ENCODE measurements around the gene ANKRD11. TPM values are rescaled to one million over a fixed set of nuclear protein-coding genes. Genes with fewer than 3 reads are reported as not detected.
A peak's percentile ranks its signal among the peaks of the same experiment; 100 is the strongest.
"Not testable (repeated sequence)": the region's sequence is repeated elsewhere in the genome, so short reads cannot be mapped to it uniquely, and the experiment has no call there.

The ANKRD11 gene
- total RNA-seq, 1 donor from 2014 or later, result 58.1 TPM

DNA sequence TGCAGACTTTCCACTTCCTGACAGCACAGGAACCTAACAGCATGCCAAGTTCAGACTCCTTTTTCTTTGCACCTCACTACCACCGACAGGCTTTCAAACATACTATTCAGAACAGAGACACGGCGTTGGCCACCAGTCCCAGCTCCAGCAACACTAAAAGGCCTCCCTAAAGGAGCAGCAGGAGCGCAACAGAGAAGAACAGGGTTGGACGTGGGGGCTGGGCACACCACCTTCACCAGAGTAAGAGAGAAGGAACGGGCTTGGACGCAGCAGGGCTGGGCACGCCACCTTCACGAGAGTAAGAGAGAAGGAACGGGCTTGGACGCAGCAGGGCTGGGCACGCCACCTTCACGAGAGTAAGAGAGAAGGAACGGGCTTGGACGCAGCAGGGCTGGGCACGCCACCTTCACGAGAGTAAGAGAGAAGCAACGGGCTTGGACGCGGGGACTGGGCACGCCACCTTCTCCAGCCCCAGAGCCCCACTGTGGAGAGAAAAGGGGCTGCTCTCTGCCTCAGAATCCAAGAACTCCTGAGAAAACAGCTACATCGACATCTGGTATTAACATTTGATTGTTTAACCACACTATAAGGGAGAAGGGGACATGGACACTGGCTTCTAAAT, 56.9 kb downstream of the ANKRD11 start:
- DNase-seq (ENCODE audit: low read depth, low spot score), result not testable (repeated sequence)

DNA sequence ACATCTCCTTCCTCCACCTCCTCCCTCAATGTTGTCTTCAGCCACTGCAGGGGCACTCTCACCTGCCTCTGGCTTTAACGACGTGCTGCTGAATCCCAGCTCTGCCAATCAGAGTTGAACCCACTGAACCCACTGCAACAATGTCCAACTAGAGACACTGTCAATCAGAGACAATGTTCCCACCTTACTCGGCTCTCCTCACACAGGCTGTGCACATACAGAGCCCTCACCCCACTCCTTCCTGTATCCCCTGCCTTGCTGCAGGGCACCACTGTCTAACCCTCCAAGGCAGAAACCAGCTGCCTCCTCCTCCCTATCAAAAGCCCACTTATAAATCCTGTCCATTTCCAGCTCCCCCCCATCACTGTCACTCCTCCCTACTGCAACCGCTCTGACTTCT, 58.7 kb downstream of the ANKRD11 start:
- DNase-seq (ENCODE audit: low read depth, low spot score), result no peak

DNA sequence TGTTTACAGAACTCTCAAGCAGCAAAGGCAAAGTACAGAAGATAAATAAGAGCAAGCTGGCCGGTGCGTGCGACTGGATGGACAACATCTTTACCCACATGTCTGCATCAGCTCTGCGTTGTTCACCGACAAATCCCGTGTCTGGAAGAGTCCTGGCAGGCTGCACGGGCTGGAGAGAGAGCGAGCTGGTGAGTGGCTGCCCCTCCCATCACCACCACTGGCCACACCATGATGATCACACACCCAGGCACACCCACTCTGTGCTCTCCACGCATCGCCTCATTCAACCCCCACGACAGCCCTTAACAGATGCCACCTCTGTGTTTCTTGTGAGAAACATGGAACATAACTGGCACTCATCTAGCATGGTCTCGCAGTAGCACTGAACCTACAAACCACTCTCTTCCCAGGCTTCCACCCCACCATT, 59.2 kb downstream of the ANKRD11 start:
- no peak for DNase-seq (ENCODE audit: low read depth, low spot score)

DNA sequence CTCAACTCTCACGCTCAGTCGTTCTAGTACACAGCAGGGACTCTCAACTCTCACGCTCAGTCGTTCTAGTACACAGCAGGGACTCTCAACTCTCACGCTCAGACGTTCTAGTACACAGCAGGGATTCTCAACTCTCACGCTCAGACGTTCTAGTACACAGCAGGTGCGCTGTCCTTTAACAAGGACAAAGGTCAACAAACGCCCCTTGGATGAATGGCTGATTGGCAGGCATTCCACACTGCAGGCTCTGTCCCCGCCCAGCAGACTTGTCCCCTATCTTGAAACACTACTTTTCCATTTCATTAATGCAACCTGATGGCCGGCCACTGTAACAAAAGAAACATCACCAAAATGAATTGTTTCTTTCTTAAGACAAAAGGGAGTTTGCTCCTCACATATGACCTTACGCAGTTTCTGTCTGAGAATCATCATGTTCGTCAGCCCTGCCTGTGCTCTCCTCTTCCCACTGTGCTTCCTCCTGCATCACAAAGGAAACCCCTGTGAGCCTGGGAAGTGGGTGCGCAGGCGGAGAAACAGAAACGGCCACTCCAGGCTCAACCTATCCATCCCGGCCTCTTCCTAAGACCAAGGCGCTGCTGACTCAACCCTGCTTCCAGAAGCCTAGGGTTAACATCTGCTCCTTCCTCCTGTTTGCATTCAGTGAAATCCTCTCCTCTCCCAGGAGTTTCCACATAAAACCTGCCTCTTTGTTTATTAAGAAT, 59.8 kb downstream of the ANKRD11 start:
- DNase-seq (ENCODE audit: low read depth, low spot score), result no peak

DNA sequence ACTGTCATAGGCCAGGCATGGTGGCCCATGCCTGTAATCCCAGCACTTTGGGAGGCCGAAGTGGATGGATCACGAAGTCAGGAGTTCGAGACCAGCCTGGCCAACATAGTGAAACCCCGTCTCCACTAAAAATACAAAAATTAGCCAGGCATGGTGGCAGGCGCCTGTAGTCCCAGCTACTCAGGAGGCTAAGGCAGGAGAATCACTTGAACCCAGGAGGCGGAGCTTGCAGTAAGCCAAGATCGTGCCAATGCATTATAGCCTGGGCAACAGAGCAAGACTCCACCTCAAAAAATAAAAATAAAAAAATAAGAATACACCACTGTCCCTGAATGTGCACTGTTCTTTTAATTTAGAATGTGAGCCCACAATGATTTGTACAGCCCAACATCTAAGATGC, 61.8 kb downstream of the ANKRD11 start:
- DNase-seq (ENCODE audit: low read depth, low spot score), result not testable (repeated sequence)

DNA sequence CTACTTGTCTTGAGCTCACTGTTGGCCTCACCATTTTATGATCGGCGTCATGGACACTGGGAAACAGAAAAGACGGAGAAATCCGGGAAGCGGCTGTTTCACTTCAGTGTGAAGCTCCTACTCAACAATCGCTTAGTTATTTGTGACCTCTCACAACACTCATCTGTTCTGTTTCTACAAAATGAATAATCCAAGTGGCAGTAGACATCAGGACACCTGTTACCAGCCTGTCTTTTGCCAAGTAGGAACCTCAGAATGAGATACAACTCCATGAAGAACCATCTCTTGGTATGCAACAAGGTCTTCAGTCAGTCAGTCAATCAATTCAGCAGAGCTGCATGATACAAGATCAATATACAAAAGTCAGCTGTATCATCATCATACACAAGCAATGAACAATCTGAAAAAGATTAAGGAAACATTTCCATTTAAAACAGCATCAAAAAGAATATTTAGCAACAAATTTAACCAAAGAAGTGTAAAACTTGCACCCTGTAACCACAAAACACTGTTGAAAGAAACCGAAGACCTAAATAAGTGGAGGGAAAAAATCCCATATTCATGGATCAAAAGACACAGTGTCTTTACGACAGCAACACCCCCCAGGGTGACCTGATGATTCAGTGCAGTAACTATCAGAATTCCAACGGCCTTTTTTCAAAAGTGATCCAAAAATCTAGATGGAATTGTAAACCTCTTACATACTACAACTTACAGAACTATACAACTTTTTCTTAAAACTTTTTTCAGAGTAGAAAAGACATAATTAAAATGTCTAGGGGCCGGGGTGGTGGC, 63.4 kb downstream of the ANKRD11 start:
- no peak for DNase-seq (ENCODE audit: low read depth, low spot score)

DNA sequence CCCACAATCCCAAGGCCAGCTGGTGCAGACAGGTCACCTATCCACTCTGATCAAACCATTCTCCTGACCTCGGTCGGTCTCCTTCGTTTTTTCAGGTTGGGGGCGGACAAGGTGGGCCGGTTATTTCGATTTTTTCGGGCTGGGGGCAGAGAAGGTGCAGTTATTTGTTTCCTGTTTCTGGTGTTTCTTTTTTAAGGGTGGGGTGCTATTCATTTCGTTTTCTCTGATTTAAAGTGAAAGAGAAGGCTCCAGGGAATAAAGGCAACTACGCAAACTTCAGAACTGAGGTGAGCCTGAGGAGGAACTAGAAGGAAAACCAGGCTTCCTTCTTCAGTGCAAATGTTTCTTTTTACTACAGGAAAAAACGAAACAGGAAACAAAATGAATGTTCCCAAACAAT, 64.8 kb downstream of the ANKRD11 start:
- no peak for DNase-seq (ENCODE audit: low read depth, low spot score)

DNA sequence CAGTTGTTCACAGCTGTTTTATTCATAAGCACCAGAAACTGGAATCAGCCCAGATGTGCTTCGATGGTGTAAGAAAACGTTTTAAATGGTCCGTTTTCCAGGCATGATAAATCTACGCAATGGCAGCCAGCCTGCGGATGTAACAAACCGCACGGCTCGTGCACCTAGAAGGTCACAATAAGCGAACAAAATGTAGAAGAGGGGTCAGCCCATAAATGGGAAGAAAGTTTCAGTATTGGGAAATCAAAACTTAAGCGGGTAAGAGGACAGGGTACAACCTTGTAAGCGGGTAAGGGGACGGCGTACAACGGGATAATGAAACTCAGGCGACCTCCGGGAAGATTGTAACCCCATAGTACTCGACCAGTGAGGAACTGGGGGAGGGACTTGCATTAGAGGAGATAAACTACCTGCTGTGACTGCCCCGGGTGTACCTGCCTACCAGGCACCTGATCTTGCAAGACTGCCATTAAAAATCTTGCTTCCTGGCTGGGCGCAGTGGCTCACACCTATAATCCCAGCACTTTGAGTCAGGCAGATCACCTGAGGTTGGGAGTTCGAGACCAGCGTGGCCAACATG, 66.6 kb downstream of the ANKRD11 start:
- no peak for DNase-seq (ENCODE audit: low read depth, low spot score)

DNA sequence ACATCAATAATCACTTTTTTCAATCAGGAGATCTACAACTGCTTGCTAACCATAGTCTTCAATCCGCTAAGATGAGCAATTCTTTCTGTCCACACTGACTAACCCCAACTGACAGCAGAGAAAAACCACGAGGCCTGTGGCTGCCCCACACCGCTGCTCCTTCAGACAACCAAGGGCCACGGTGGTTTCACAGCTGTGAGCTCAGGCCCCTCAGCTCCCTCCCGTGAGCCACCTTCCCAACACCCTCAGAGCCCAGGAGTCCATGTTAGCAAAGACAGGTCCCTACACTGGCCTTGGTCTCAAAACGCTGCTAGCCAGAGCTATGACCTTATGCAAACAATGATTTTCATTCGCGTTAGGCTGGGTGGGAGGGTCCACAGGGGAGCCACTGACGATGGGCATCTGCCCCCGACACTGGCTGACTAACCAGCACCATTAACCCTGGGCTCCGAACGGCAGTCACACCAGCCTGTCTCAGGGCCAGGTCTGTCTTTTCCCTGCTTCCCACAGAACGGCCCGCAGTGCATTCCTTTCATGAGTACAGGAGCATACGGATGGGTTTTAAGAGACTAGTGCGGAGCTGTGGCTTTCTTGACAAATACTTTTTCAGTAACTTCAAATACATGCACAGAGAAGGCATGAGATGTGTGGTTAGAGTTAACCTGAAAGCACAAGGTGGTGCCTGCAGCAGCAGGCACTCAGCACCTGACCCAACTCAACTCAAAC, 67.3 kb downstream of the ANKRD11 start:
- no peak for DNase-seq (ENCODE audit: low read depth, low spot score)

DNA sequence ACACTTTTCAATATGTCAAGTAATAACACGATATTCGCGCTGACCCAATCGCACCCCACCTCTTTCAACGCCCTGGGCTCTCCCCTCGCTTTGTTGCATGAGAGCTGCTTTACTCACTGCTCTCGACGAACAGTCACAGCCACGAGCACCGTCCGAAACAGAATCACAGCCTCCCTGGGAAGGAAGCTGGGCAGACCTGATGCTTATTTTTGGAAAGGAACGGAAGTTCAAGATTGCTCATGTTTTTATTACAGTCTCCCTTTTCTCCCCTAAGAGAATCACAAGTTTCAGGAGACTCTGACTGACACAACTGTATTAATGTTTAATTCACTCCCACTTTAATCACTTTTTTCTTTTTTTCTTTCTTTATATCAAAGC, 67.8 kb downstream of the ANKRD11 start:
- no peak for DNase-seq (ENCODE audit: low read depth, low spot score)

DNA sequence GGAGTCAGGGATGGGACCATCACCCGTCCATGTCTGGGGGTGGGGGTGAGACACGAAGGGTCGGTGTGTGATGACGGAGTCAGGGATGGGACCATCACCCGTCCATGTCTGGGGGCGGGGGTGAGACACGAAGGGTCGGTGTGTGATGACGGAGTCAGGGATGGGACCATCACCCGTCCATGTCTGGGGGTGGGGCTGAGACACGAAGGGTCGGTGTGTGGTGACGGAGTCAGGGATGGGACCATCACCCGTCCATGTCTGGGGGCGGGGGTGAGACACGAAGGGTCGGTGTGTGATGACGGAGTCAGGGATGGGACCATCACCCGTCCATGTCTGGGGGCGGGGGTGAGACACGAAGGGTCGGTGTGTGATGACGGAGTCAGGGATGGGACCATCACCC, 69.1 kb downstream of the ANKRD11 start:
- not testable (repeated sequence) for DNase-seq (ENCODE audit: low read depth, low spot score)

DNA sequence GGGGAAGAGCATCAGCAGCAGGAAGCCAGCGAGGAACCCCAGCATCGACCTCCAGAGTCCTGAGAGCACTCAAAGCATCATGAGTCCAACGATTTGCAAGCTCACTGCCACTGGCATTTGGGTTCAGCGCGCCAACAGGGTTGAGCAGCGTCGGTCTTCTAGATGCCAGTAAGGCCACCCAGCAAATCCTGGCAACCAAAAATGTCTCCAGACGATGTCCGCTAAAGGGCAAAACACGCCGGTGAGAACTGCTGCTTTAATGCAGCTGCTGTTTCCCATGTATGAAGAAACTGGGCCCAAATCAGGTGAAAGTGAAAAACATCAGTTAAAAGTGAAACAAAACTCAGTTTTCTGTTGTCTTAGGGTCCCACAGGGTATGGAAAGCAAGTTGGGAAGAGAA, 70.2 kb downstream of the ANKRD11 start:
- DNase-seq (ENCODE audit: low read depth, low spot score), result no peak

DNA sequence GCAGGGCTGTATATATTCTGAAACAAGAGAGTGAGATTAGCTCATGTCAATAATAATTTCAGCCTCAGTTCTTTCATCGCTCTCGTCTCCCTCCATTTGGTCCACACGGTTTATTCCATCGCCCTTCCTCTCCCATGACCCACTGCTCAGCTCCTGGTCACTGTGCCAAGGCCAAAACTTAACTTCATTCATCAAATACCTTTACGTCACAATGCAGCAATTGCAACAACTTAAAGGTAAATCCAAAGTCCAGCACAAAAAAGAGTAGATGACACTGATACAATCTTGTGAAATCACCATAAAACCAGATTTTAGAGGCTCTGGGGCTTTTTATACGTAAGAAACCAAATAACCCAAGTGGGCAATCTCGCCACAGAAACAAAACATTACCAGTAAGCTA, 72.0 kb downstream of the ANKRD11 start:
- no peak for DNase-seq (ENCODE audit: low read depth, low spot score)

DNA sequence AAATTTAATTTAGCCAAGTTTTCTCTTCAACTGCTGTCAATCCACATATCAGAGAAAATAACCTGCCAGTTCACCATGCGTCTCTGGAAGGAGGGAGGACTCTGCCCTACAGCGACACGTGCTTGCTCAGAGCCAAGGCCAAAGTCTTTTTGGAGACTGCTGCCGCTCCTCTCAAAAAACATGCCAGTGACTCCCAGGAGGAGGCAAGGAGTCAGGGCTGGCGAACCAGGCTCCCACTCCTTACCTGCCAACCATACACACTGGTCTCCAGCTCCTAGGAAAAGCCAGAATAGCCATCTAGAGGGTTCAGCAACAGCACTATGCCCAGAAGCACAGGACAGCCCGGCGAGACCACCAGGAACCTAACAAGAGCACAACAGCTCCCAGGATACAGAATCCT, 73.0 kb downstream of the ANKRD11 start:
- DNase-seq (ENCODE audit: low read depth, low spot score), result no peak

DNA sequence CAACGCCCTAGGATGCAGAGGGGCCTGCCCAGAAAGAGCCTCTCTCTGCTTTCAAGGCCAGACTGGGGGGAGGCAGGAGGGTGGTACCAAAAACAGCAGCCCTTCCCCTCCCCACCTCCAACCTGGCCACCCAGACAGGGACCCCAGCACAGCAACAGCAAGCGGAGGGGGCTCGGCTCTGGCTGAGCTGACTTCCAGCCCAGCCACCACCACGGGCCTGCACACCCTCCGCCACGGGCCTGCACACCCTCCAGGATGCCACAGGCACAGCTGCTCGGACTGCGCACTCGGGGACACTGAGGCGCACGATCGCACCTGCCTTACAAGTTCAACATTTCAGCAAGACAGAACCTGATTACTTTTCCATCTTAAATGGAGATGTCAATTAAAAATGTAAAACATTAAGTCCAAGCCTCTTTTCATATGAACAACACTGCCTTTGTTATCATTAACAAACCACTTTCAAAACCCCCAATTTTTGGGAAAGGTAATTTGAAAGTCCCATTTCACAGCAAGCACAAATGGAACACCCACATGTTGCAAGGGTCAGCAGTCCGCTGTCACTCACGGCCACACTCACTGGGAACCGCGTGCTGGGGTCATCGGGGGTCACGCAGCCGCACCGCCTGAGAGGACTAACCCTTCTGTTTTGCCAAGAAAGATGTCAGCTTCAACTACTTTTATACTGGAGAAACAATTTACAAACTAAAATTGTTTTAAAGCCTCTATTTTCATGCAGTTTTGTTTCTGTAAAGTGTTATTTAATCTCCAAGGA, 76.4 kb downstream of the ANKRD11 start:
- no peak for DNase-seq (ENCODE audit: low read depth, low spot score)

DNA sequence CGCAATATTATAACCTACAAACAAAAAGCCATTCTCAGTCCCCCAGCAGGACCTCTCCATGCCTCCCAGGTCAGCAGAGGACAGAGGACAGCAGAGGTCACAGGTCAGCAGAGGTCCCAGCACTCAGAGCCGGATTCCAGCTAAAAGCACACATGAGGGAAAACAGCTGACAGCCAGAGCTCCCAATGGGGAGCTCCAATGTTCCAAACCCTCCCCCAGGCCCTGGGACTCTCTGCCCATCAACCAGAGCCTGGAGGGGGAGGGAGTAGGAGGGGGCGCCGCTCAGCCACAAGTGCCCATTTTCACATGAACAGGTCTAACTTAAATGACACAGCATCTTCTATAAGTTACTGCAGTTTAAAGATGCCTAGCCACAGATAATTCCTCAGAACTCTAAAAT, 77.5 kb downstream of the ANKRD11 start:
- no peak for DNase-seq (ENCODE audit: low read depth, low spot score)

DNA sequence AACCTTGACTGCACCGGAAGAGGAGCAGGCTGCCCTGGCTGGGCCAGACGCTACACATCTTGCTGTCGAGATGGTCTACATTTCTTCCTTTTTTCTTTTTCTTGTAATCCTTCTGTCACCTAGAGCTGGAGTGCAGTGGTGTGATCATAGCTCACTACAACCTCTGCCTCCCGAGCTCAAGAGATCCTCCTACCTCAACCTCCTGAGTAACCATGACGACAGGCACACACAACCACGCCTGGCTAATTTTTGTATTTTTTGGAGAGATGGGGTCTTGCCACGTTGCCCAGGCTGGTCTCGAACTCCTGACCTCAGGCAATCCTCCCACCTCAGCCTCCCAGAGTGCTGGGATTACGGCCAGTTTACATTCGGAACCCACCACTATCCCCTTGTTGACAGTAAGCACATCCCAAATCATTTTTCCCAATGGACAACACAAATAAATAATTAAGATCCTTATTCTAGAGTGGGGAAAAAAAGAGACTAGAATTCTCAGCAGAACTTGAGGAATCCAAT, 79.0 kb downstream of the ANKRD11 start:
- DNase-seq (ENCODE audit: low read depth, low spot score), result no peak

DNA sequence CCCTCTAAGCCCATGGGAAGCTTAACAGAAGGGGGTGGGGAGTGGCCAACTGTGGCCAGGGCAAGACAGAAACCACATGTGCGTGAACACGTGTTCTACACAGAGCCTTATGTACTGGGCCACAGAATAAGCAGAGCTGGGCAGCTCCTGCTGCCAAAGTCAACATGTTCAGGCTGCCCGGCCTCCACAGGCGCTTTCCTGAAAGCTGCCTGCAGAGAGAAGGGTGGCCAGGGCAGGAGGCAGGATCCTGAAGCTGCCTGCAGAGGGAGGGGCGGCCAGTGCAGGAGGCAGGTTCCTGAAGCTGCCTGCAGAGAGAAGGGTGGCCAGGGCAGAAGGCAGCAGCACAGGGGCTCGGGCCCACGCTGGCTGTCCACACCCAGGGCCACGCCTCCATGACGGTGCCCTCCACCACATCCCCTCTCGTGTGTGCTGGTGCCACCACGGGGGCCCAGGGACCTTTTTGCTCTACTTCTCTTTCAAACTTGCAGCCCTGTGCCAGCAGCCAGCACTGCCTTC, 79.5 kb downstream of the ANKRD11 start:
- peak; percentile 88 for DNase-seq (ENCODE audit: low read depth, low spot score)

DNA sequence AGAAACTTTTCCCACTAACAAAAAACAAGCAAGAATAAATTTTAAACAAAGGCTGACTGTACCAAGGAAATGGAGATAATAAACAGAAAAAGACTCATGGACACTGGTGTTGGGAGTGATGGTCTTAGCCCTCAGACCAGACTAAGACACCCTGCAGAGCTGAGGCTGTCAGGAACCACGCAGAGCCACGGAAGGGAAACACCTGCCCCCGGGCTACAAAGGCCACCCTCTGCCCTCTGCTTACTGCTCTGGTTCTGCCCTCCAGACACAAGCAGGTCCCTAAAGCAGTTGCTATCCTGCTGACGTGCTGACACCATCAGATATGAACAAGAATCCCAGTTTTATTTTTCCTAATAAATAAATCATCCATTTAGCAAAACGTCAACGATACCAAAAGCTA, 80.0 kb downstream of the ANKRD11 start:
- DNase-seq (ENCODE audit: low read depth, low spot score), result no peak

DNA sequence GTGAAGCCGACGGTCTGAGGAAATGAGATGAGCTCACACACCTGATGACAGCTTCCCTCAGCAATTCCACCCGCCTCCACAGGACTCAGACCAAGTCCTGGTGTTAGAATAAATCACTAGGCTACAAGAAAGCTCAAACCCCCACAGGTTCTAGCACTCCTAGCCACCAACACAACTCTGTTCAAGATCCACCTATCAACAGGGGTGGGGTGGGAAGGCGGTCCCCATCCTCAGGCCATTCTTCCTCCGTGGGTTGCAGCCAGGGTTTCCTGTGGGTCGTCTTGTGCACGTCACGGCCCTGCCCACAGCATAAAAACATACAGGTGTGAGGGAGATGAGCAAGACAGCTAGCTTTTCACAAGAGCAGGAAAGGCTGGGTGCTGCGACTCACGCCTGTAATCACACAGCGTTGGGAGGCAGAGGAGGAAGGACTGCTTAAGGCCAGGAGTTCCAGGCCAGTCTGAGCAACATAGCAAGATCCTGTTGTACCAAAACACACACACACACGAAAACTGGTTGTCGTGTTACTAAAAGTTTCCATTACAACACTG, 81.1 kb downstream of the ANKRD11 start:
- no peak for DNase-seq (ENCODE audit: low read depth, low spot score)
